GM03348 (cell line): ENCODE data around the gene TNS4.

Experiments
- DNase-seq: peaks from one replicate; pipeline ENCODE4 v3.0.0; 2012; ENCODE audit warnings: low spot score

The TNS4 gene

DNA sequence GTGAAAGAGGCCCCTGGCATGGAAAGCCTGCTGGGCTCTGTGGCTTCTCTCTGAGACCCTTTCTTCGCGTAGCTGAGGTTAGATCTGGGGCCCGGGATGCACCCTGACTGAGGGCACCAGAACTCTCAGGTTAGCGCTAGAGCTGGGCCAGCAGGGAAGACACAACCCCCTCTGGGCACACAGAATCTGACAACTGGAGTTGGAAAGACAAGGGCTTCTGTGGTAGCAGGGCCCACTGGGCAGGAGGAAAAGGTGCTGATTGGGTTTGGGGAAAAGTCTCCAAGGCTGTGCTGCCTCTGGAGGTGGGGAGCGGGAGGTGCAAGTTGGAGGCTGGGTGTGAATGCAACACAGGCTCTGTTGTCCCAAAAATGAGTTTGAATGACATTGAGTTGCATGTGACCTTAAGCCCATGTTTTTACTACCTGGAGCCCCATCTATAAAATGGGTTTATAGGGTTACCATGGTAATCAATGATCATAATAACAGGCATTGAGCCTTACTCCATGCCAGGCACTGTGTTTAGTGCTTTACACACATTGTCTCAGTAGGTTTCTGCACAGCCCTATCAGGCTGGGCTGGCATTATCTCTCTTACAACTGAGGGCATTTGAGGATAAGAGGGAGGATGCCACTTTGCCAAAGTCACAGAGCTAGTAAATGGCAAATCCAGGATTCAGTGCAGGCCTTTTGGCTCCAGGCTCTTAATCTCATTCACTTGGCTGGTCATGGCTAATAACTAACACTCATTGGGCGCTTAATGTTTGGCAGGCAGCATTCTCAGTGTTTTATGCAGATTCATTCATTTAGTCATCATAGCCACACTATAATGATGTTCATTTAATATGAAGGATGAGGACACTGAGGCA lies 67.6 kb downstream of the TNS4 start:
- no peak for DNase-seq

DNA sequence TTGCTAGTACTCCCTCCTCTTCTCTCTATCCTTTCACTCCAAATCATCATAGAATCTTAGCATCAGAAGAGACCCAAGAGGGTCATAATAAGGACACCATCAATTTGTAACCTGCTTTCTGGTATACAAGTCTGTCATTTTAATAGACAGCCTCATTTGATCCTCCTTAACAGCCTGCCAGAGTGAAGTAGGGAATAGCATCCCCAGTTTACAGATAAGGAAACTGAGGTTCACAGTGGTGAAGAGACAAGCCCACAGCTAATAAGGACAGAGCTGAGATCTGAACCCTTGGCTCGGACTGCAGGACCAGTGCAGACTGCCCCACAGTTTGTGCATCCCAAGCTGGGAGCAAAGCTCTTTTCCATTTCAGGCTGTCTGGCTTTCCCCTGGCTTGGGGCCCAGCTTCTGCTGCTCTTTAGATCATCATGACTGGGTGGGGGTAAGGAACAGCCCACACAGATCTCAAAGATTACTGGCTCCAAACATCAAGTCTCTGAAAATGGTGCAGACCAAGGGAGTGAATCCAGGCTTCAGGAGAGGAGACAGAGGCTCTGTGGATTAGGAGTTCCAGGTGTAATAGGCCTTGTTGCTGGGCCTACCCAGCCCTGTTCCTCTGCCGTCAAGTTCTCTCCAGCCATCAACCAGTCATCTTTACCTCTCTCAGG lies 68.4 kb downstream of the TNS4 start:
- peak; percentile 65 for DNase-seq

DNA sequence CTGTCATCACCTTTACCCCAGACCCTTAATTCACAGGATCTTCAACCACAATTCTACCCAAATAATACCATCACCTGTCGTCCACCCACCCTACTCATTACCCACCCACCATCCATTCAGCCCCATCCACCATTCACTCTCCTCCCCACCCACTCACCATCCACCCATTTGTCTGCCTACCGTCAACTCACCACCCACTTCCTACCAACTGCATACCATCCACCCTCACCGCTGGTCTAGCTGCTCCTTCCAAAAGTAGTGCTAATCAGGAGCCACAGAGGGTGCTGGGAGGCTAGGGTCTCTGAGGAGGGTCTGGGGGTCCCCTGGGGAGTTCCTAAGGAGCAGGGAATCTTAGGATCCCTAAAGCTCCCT lies 70.2 kb downstream of the TNS4 start:
- no peak for DNase-seq

DNA sequence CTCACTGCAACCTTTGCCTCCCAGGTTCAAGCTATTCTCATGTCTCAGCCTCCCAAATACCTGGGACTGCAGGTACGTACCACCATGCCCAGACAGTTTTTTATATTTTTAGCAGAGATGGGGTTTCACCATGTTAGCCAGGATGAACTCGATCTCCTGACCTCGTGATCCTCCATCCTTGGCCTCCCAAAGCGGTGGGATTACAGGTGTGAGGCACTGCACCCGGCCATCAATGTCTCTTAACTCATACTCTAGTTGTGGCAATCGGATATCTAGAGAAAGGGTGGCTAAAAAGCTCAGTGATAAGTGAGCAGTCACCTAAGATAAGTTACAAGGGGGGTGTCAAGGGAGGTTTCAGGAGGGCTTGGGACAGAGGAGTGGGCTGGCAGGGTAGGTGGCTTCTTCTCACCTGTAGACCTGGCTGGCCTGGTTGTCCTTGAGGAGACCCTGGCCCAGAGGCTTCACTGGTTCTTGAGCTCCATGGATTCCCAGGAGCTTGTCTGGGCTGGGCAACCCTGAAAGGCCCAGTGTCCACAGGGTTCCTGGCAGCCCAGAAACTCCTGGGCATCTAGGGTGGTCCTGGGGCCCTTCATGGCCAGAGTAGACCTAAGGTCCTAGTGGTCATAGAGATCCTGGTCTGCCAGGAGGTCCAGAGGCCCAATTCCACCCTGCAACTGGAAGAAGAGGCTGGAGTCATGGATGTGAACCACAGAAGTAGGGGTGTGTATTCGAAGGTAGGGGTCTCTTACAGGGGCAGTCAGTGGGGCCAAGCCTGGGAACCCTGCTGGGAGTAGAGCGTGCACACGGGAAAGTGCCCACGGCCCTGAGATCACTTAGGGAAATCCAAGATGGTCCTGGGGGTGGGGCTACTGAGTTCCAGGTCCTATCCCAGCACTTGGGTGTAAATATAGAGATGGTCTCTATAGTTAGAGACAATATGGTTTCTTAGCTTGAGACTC lies 70.9 kb downstream of the TNS4 start:
- DNase-seq = no peak

GRCh38 chr17:40427002-40427491 lies 74.4 kb downstream of the TNS4 start:
- no peak for DNase-seq
